ENCODE results near the gene HRH4.

Gene HRH4, protein sequence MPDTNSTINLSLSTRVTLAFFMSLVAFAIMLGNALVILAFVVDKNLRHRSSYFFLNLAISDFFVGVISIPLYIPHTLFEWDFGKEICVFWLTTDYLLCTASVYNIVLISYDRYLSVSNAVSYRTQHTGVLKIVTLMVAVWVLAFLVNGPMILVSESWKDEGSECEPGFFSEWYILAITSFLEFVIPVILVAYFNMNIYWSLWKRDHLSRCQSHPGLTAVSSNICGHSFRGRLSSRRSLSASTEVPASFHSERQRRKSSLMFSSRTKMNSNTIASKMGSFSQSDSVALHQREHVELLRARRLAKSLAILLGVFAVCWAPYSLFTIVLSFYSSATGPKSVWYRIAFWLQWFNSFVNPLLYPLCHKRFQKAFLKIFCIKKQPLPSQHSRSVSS

DNA sequence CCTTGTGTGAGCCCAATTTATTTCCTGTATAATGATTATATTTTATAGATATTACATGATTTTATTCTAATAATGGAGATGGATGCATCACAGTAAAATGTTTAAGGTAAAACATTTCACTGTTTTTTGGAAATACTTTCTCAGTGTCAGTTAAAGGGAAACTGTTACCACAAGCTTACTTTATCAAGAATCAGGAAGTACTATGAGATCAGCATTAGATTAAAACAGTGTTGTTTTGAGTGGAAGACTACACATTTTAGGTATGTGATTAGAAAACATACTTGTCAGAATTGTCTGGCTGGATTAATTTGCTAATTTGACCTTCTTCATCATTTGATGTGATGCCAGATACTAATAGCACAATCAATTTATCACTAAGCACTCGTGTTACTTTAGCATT lies at the start of gene HRH4:
Gene HRH4 (plus strand): TSS at position 250 of the 400 bp plus-strand sequence. CDS start 92 bp downstream, at position 342.
- DNase-seq (ENCODE audit: low read depth, low spot score): no peak

DNA sequence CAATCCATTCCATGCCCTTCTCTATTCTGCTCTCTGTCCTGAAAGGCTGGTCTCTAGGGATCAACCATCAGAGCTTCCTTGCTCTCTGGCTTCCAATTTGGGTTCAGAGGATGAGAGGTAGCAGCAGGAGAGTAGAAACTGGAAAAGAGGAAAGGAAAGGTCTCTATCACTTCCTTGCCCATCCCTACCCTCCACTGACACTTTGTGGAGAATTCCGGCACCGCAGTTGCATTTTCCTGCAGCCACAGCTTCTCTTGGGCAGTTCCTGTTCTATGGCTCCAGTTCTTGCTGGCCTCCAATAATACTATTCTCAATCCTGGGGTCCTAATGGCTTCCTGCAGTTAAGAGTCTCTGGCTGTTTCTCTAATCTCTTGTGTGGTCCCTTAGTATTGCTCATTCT lies 47.3 kb upstream of the HRH4 start:
- DNase-seq (ENCODE audit: low read depth, low spot score): no peak

DNA sequence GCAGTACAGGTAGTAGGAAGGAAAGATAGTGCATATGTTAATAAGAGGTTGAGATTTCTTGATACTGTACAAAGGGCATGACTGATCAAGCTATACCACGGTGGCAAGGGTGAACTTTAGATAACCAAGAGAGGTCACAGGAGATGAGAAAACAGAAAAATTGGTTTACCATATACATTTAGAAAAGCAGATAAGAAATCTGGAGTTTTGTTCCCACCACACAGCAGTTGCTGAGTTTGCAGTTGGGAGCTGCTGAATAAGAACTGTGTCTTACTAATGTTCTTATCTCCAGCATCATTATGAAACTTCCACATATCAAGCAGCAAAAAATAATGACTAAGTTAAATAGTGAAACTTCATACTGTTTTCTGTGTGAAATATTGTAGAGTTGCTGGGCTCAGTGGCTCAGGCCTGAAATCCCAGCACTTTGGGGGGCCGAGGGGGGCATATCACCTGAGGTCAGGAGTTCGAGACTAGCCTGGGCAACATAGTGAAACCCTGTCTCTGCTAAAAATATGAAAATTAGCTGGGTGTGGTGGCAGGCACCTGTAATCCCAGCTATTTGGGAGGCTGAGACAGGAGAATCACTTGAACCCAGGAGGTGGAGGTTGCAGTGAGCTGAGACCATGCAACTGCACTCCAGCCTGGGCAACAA lies 46.0 kb upstream of the HRH4 start:
- no peak for DNase-seq (ENCODE audit: low read depth, low spot score)

DNA sequence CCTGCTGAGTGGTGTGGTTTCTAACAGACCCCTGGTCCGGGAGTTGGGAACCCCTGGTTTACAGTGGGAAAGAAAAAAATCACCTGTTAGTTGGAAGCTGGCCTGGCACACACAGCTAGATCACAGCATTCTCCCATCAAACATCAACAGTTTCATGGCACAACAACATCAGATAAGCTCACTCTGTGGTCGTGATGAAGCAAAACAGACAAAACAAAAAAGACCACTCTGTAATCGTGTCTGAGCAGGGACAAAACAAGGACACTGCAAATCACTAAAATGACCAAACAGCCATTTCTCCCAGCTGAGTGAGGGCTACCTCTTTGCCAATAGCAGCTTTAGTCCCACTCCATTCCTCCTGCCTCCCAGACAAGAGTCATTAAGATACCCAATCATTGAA lies 43.0 kb upstream of the HRH4 start:
- DNase-seq (ENCODE audit: low read depth, low spot score): no peak

DNA sequence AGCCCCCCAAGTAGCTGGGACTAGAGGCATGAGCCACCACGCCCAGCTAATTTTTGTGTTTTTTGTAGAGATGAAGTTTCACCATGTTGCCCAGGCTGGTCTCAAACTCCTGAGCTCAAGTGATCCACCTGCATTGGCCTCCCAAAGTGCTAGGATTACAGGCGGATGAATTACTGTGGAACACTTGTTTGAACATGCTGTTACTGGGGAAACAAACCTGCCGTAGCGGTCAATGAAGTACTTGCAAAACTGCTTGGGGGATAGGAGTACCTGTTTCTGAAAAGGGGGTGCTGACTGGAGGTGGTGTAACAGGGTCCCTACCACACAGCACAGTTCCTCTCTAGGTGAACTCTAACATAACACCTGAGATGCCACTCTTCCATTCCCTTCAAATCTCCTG lies 39.9 kb upstream of the HRH4 start:
- DNase-seq (ENCODE audit: low read depth, low spot score): no peak

DNA sequence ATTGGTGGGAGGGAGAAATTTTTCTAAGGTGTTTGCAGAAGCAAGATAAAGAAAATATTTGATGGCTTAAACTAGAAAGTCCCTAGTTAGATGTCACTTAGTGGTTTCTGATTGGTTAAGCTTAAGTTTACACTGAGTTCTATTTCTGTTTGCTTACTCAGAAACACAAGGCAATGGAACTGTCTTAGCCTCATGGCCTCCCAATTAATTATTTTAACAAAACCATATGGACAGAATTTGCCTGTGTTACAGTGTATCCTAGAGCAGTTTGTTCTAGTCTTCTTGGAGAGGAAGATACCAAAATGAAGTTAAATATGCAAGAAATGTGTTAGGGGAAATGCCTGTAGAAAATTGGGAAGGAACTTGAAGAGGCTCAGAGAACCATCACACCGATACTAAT lies 38.6 kb upstream of the HRH4 start:
- no peak for DNase-seq (ENCODE audit: low read depth, low spot score)

DNA sequence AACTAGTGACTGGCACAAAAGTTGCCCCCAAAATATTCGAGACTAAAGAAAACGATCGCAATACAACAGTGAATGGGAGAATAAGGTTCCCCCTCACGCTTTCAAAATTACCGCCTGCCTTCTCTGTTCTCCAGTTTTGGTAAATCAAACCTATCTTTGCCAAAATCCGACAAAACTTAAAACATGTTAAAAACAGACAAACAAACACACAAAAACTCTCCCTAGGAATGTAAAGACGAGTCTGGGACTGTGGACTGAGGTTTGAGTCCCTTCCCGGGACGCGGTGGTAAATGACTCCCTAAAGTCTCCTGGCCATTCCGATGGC lies 34.4 kb upstream of the HRH4 start:
- DNase-seq (ENCODE audit: low read depth, low spot score): no peak

DNA sequence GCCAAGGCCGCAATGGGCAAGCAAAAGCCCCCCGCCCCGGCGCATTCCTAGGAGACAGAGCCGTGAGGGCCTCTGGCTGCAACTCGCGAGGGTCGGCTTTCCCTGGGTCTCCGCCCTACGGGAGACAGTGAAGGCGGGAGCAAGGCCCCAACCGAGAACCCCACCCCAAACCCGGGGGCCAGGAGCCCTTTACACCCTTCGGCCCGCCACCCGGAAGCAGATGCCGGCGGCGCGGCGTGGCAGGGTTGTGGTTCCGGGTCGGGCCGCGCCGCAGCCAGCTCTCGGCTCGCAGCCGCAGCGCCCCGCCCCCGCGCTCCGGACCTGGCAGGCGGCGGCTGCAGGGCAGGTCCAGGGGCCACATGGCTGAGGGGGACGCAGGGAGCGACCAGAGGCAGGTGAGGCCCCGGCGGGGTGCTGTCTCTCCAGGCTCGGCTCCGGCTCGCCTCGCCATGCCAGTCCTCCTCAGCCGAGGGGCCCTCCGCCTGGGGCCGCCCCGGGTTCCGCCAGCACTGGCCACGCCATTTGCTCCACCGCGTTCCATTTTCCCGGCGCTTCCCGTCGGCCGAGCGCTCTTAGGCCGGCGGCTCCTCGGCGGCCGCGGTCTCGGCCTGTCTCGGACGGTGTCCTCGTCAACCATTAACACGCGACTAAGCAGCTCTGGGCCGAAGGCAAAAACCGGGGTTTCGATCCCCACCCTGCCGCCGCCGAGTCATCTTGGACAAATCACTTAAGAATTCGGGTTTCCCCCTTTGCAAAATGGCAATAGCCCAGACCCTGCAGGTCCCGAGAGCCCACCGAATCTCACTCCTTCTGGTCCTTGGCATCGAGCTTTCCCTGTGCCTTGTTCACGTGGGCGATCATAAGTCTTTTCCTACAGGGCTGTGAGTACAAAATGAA lies 33.8 kb upstream of the HRH4 start, which contains the start of gene IMPACT:
Gene IMPACT (plus strand): TSS at position 273 of the 897 bp plus-strand sequence. CDS start 87 bp downstream, at position 360.
- peak; percentile 35 for DNase-seq (ENCODE audit: low read depth, low spot score)

DNA sequence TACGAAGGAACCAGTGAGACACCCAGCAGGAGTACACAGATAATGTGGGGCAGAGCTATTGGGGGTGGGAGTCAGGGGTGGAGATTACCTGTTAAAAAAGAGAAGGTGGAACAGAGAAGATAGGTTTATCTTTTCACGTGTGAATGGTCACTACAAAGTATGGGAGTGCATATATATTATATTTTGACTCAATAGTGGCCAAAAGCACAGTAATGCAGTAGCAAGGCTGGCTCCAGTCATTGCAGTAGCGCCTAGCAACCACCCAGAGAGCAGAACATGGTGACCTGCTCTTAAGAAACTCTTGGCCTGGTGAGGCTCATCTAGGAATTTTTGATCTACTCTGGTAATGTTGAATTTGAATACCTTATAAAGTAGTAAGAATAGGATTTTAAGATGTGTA lies 33.0 kb upstream of the HRH4 start:
- DNase-seq (ENCODE audit: low read depth, low spot score): no peak

DNA sequence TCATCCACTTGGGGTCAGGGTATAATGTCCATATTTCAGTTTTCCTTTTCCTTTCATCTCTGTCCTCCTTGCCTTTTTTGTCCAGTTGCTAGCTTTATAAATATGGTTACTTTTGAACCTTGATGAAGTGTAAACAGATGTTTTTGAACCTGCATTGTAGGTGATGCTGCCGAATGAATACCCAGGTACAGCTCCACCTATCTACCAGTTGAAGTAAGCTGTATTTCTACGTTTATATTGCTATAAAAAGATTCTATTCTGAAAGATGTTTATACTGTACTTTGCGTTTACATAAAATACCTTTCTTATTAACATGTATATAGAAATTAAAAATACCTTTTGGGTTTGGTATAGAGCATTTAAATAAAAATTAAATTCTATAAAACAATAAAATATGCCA lies 31.7 kb upstream of the HRH4 start:
- no peak for DNase-seq (ENCODE audit: low read depth, low spot score)

DNA sequence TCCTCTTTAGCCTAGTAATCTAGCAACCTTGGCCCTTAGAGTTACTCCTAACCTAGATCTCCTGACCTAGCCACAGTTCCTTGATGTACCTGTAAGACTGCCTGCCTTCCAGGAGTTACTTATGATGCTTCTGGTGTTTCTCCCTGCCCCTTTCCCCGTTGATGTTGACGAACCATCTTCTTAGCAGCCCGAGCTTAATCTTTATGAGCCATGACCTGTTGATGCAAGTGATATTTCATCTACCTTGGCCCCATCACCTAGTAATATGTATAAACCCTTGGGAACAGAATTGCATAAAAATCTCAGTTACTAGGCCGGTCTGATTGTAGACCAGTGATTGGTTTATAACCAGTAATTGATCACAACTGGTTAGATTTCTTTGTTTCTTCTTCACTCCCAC lies 31.2 kb upstream of the HRH4 start:
- DNase-seq (ENCODE audit: low read depth, low spot score): no peak

DNA sequence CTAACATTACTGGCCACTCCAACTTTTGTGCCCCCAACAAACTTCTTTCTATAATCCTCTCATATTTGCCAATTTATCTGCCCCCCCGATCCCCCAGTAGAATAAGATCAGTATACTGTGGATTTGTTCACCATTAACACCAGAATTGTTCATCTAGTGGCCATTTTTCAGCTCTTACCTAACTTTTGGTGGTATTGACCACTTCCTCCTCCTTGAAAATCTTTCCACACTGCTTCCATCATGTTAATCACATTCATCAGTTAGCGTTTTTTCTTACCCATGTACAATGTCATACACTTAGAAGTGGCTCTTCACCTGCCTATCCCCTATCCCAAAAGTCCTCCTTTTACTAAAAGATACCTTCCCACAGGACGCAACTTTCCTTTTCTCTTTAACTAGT lies 27.8 kb upstream of the HRH4 start:
- no peak for DNase-seq (ENCODE audit: low read depth, low spot score)

DNA sequence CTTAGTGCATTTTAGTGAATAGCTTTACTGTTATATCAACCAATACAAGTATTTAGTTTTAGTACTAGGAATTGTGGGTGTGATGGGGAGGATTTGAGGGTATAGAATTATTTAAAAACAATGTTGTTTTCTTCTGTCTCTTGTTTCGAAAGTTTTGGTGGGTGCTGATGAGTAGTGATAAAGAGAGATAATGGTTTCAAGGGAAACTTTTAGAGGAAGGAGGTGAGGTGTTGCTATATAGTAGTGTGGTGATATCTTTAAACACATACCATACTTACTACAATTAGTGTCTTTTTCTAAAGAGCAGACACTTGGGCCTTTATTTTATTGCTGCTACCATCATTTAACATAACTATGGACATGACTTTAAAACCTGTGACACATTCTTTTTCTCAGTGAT lies 23.5 kb upstream of the HRH4 start:
- DNase-seq (ENCODE audit: low read depth, low spot score): no peak

DNA sequence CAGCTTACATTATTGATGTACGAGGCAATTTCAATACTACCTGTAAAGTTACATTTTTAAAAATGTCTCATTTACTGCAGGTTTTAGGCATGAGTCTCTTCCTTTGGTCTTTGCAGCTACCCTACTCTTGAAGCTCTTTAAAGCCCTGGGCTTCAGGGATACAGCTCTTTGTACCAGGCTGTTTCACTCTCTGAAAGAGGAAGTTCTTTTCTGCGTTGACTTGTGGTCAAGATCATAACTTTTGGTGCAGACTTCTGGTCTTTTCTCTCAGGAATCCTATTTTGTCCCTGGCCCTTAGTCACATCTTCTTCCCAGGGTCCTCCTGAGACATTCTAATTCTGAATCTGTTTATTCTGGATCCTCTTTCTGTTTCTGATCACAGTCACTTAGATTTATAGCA lies 16.6 kb upstream of the HRH4 start:
- DNase-seq (ENCODE audit: low read depth, low spot score): no peak

DNA sequence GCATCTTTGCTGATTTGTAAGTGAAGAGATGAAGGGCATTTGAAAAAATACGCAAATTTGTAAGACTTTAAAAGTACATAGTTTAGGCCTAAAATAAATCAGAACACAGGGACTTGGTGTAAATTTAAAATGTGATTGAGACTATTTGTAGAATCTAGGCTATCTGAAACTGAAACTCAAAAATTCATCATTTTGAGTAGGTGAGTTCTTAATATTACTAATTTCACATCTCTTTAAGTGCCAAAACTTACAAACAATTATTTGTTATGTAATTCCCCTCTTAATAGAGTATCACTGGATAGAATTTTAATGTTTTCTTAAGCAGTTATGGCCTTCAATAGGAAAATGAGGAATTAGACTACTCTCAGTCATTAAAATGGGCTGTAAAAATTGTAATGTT lies 14.0 kb upstream of the HRH4 start:
- DNase-seq (ENCODE audit: low read depth, low spot score): no peak

DNA sequence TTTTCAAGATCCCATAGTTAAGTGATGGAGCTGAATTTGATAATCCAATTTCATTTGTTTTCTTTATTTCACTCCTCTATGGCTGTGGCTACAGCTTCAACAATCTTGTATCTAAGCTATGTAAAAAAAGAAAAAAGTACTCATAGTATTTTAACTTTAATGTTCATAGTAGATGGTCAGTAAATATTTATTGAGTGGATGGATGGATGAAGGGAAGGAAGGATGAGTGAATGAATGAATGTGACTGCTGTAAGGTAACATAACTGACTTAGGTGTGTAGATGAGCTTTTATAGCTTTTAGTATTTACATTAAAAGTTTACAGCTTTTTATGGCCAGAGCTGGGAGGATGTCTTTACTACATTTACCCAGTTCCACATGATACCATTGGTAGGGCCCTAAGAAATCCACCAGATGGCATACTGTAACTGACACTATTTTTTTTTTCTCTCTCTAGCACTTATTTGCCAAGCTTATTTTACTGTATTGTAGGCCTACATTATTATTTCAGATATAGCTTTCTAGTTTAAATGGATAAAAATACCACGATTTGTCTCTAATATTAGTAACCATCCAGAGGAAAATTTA lies 13.4 kb upstream of the HRH4 start:
- no peak for DNase-seq (ENCODE audit: low read depth, low spot score)

DNA sequence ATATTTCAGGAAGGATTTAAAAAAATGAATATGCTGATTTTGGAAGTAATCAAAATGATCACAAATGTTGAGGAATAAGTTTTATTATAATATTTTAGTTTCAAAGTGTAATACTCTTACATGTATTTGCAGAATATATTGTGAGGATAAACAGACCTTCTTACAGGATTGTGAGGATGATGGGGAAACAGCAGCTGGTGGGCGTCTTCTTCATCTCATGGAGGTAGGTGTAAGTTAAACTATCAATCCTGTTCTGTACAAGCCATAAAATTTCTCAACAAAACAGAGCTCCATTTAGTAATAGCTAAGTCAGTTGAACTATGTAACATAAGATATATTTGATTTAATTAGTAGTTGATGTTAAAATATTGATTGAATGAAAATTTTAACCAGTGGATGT lies 12.5 kb upstream of the HRH4 start:
- DNase-seq (ENCODE audit: low read depth, low spot score): no peak

DNA sequence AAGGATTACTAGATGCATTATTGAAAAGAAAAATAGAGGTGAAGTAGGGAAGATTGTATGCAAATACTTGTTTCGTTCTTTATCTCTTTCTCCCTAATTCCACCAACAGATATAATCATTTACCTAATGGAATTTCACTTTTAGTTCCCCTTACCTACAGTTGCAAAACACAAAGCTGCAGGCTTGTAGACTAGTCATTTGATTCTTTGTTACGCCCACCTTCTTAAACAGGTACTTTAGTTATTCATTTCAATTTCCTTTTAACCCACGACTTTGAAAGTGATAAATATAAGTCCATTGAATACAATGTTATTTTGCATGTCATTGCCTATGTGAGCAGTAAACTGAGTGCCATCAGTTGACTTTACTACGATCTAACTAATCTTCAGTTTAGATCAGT lies 3.9 kb upstream of the HRH4 start:
- no peak for DNase-seq (ENCODE audit: low read depth, low spot score)

DNA sequence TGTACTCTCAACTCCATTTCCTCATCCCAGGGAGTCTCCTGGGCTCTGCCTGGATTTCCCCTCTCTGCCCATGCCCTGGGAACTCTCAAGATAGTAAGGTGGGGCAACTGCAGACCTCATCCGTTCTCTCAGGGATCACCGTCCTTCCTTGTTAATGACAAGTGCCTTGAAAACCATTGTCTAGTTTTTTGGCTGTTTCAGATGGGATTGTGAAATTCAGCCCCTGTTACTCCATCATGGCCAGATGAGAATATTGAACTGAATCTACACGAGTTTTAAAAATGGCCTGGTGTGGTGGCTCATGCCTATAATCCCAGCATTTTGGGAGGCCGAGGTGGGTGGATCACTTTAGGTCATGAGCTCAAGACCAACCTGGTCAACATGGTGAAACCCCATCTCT lies 665 bp upstream of the HRH4 start:
- DNase-seq (ENCODE audit: low read depth, low spot score): no peak

DNA sequence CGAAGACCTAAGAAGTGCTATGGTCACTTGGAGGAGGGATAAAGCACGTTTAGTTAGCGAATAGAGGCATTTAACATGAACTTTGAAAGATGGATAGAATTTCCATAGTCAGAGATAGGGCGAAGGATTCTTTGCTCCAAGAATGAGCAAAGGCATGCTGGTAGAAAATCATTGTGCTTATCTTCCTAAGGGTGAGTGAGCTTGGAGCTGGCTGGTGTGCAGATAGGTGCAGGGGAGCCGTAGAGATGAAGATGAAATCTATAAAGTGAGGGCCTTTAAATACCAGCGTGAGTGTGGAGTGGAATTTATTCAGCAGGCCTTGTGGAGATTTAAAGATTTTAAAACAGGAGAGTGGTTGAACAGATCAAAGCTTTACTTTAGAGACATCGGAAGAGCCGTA lies 1.6 kb downstream of the HRH4 start:
- no peak for DNase-seq (ENCODE audit: low read depth, low spot score)

DNA sequence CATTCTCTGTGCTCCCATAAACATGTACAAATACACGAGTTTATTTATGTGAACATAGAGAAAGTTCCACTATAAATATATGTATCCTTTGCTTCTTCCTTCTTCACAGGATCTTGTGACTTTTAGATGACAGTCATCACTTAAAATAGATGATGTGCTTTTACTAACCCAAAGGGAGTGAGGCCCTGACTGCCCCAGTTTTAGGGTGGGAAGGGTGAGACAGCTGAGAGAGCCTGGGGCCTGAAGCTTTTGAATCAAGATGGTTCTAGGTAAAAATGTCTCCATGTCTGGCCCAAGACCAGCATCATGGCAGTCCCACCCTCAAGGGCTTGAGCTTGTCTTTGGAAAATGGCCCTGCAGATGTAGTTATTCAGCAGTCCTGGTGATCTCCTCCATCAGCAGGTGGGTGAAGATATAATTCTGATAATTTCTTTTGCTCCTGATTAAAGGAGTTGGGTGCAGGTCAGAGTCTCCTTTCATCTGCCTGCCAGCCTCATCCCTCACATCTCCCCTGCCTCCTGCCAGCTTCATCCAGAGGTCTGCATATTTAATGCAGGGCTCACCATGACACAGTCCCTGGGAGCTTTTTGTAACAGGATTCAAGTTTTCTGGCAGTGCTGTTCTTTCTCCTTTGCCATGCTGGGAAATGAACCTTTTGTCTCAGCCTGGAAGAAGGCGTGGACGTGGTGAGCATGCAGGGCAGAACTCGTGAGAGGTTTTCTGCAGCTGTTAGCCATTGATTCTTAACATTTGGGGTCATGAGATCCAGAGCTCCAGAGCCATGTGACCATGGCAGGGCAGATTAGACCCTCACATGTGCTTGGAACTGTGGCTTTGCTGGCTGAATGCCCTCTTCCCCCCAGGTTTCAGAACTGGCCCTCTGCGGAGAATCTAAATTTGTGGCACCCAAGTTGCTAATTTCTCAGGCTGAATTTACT lies 2.7 kb downstream of the HRH4 start:
- DNase-seq (ENCODE audit: low read depth, low spot score): no peak

Measured in smooth muscle cell of the brain vasculature (primary cell).